NCI-H2107 treated with DMSO at 0.1 percent for 48 hours (cell line): ENCODE measurements around the gene ECPAS.
"Not testable (repeated sequence)": the region's sequence is repeated elsewhere in the genome, so short reads cannot be mapped to it uniquely, and the experiment has no call there.

Experiments
- DNase-seq: peaks from one replicate; lab custom pipeline; 2025; ENCODE audit not compliant: unreplicated experiment; lab: John Stamatoyannopoulos, UW

The ECPAS gene, protein sequence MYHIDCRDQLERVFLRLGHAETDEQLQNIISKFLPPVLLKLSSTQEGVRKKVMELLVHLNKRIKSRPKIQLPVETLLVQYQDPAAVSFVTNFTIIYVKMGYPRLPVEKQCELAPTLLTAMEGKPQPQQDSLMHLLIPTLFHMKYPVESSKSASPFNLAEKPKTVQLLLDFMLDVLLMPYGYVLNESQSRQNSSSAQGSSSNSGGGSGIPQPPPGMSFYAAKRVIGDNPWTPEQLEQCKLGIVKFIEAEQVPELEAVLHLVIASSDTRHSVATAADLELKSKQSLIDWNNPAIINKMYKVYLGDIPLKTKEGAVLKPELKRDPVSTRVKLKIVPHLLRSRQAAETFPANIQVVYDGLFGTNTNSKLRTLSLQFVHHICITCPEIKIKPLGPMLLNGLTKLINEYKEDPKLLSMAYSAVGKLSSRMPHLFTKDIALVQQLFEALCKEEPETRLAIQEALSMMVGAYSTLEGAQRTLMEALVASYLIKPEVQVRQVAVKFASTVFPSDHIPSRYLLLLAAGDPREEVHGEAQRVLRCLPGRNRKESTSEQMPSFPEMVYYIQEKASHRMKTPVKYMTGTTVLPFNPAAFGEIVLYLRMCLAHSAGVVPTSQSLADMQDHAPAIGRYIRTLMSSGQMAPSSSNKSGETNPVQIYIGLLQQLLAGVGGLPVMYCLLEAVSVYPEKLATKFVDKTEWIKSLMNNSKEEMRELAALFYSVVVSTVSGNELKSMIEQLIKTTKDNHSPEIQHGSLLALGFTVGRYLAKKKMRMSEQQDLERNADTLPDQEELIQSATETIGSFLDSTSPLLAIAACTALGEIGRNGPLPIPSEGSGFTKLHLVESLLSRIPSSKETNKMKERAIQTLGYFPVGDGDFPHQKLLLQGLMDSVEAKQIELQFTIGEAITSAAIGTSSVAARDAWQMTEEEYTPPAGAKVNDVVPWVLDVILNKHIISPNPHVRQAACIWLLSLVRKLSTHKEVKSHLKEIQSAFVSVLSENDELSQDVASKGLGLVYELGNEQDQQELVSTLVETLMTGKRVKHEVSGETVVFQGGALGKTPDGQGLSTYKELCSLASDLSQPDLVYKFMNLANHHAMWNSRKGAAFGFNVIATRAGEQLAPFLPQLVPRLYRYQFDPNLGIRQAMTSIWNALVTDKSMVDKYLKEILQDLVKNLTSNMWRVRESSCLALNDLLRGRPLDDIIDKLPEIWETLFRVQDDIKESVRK (N-terminal part only)

DNA sequence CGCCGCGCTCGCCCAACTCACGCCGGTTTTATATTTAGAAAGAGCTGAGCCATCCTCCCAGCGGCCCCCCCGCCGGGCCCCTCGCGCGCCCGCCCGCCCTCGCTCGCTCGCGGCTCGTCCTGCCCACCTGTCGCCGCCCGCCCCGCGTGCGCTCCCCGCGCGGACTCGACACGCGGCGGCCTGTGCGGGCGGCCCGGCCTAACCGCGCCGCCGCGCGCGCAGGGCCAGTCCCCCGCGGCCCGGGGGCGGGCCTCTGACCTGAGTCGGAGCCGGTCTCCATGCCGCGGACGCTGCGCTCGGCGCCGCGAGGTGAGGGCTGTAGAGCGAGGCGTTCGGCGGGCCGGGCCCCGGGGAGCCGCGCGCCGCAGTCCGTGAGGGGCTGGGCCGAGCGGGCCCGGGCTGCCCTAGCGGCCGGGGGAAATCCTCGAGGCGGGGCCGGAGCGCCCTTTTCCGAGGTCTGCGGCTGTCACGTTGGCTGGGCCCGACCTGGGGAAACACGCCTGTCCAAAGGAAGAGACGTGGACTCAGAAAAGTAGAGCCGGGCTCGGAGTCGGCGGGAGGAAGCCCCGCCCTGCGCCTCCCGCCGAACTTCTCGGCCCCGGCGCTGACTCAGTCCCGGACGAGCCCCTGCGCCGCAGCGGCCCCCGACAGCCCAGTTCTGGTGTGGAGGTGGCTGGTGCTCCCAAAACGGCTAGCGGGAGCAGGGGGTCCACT lies at the start of gene ECPAS:
Gene ECPAS, minus strand, starts transcription at position 526 of the 714 bp plus-strand sequence. CDS start 11,465 bp downstream, outside the sequence.
- DNase-seq: no peak

- no peak for DNase-seq
These were observed 49.1 kb upstream of the ECPAS start for GRCh38 chr9:111533099-111533790.

DNA sequence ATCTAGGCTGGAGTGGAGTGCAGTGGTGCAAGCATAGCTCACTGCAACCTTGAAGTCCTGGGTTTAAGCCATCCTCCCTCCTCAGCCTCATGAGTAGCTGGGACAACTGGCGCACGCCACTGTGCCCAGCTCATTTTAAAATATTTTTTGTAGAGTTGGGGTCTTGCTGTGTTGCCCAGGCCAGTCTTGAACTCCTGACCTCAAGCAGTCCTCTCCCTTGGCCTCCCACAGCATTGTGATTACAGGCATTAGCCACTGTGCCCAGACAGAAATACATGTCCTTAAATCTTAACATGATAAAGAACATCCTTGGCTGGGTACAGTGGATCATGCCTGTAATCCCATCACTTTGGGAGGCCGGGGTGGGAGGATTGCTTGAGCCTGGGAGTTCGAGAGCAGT lies 47.5 kb upstream of the ECPAS start:
- DNase-seq: no peak

DNA sequence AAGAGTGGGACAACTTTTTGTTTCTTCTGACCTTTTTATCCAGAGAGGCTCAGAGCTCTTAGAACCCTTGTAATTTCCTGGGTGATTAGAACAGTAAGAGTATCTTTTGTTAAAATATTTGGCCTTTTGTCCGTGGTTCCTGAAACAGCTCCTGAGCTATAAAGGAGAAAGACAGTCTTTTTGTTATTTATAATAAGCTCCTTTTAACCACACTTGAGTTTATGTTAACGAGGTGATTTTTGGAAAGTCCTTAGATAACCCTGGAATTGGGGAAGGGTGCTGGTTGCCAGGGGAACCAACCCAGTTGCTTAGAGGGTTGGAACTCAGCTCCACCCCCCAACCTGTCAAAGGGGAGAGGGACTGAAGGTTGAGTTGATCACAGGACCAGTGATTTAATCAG lies 45.6 kb upstream of the ECPAS start:
- DNase-seq: no peak

- DNase-seq: no peak
These were observed 43.2 kb upstream of the ECPAS start for GRCh38 chr9:111527347-111527746.

- peak; percentile 25 for DNase-seq
These were observed 41.1 kb upstream of the ECPAS start, which contains the start of gene ZNF483 for GRCh38 chr9:111525056-111525977. ZNF483 (plus strand) TSS chr9:111525179; CDS start chr9:111527396, 2,217 bp downstream.

GRCh38 chr9:111524731-111525055 lies 40.5 kb upstream of the ECPAS start:
- DNase-seq: no peak

- DNase-seq: no peak
These were observed 31.9 kb upstream of the ECPAS start for GRCh38 chr9:111516061-111516465.

DNA sequence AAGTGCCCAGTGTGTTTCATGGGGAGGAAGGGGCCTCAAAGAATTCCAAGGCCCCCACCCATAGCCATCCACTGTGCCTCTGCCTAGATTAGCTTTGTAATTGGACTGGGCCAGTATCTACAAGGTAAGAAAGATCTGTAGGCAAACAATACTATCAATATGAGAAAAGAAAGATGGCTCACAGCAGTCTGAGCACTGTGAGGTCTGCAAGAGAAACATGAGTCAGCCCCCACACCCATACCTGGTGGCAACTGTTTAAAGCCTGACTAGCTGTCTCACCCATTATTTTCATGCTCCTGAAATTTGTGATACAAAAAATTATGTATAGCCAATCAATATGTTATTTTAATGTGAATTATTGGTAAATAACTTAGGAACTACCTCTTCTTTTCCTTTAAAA lies 30.8 kb upstream of the ECPAS start:
- DNase-seq: no peak

DNA sequence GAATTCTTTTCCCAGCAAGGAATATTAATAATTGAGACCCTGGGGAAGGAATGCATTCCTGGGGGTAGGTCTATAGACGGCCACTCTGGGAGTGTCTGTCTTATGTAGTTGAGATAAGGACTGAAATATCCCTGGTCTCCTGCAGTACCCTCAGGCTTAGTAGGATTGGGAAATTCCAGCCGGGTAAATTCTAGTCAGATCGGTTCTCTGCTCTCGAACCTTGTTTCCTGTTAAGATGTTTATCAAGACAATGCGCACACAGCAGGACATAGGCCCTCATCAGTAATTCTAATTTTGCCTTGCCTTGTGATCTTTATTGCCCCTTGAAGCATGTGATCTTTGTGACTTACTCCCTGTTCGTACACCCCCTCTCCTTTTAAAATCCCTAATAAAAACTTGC lies 27.4 kb upstream of the ECPAS start:
- not testable (repeated sequence) for DNase-seq

DNA sequence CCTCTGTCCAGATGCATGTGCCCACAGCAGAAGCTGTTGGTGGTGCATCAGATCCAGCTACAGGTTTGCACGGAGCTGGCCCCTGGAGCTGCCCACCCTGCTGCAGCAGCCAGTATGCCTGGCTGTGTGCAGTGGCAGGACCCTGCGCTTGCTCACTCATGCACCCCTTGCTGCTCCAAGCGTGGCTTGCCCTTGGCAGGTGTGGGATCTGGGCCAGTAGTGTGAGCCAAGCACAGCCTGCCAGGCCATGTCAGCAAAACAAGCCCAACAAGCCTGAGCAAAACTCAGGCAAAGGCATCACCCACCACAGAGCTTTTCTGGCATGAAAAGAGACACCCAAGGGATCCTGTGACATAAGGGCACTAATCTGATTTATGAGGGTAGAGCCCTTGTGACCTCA lies 18.3 kb upstream of the ECPAS start:
- no peak for DNase-seq

GRCh38 chr9:111501648-111502047 lies 17.5 kb upstream of the ECPAS start:
- DNase-seq: no peak

DNA sequence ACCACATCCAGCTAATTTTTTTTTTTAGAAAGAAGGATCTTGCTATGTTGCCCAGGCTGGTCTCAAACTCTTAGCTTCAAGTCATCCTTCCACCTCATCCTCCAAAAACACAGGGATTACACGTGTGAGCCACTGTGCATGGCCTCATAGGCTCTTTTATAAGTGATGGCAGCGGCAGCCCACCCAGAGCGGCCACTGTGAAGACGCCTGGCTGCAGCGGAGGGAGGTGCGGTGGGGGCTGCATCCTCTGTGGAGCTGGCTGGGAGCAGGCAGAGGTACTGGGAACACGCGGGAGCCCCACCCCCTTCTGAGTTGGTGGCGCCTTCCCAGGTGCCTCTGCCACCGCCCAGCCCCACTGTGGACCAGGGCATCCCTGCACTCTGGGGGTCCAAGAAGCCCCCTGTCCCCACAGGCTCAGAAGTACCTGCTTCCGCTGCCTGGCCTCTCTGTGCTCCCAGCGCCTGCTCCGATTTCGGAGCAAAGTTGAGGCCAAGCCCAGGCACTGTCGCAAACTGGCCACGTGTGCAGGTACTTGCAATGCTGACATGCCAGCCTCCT lies 16.9 kb upstream of the ECPAS start:
- DNase-seq: no peak

DNA sequence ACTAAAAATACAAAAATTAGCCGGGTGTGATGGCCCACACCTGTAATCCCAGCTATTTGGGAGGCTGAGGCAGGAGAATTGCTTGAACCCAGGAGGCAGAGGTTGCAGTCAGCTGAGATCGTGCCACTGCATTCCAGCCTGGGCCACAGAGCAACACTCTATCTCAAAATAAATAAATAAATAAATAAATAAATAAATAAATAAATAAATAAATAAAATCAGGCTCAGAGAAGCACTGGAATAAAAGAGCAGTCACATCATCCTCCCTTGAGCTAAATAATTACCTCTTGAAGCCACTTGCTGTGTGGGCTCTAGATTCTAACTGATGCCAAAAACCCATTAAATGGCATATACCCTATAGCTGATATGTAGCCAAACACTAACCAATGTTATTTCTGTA lies 13.0 kb upstream of the ECPAS start:
- not testable (repeated sequence) for DNase-seq

GRCh38 chr9:111484572-111484894 lies 350 bp upstream of the ECPAS start:
- DNase-seq: no peak

DNA sequence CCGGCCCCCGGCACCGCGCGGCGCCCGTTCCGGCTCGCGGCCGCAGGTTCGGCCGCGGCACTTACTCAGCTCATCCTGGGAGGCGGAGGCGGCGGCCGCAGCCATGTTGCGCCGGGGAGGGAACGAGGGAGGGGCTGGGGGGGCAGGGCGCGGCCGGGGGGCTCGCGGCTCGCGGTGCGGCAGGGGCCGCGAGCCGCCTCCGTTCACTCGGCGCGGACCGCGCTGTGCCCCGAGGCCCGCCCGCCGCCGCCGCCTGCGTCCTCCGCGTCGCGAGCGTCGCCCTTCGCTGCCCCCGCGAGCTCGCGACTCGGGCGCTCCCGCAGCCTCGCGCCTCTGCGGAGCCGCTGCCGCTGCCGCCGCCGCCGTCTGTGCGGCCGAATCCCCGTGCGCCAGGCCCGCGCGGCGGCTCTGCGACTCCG lies 735 bp downstream of the ECPAS start:
- no peak for DNase-seq

GRCh38 chr9:111482694-111483438 lies 1.3 kb downstream of the ECPAS start:
- no peak for DNase-seq
